Small intestine (tissue), 7 donors: ENCODE data around the gene PSIP1. TPM values are rescaled to one million over a fixed set of nuclear protein-coding genes. Genes with fewer than 3 reads are reported as not detected.

ENCODE experiments used
- DNase-seq, 2 donors: peaks; one replicate each; pipeline versions ENCODE4 v3.0.0 to v3.0.0-alpha.2; 2013
- FAIRE-seq: peaks from 2 replicates; lab custom pipeline; 2012; peaks lifted over from hg19 to GRCh38; lab: Jason Lieb, UNC
- H3K27ac ChIP-seq, 3 donors: one replicate each; pipeline ENCODE4 v1.5.1; 2013; ENCODE audit warnings: low read length in 2 of 3, mild to moderate bottlenecking in 2 of 3, control low read depth in 1 of 3, inconsistent platforms in 1 of 3, low read depth in 1 of 3, moderate library complexity in 1 of 3
- H3K27me3 ChIP-seq, 3 donors: one replicate each; pipeline ENCODE4 v1.6.1; 2013; ENCODE audit warnings: low read length in 3 of 3, inconsistent platforms in 1 of 3; ENCODE audit not compliant: control insufficient read depth in 3 of 3, insufficient read depth in 3 of 3
- H3K36me3 ChIP-seq, 3 donors: one replicate each; pipeline ENCODE4 v1.6.1; 2013; ENCODE audit warnings: low read length in 3 of 3, inconsistent platforms in 1 of 3, low read depth in 1 of 3, mild to moderate bottlenecking in 1 of 3, moderate library complexity in 1 of 3; ENCODE audit not compliant: control insufficient read depth in 3 of 3, insufficient read depth in 2 of 3
- H3K4me1 ChIP-seq, 3 donors: one replicate each; pipeline ENCODE4 v1.6.1; 2013; ENCODE audit warnings: low read length in 2 of 3, inconsistent platforms in 1 of 3, low read depth in 1 of 3, mild to moderate bottlenecking in 1 of 3, moderate library complexity in 1 of 3; ENCODE audit not compliant: control insufficient read depth in 3 of 3, insufficient read depth in 2 of 3
- H3K4me3 ChIP-seq, 3 donors: one replicate each; pipeline ENCODE4 v1.5.1; 2013; ENCODE audit warnings: low read length in 3 of 3, control low read depth in 1 of 3, inconsistent platforms in 1 of 3, low read depth in 1 of 3, mild to moderate bottlenecking in 1 of 3, moderate library complexity in 1 of 3
- H3K9me3 ChIP-seq, 2 donors: one replicate each; pipeline ENCODE4 v1.6.1; 2013; ENCODE audit warnings: low read depth in 1 of 2, low read length in 1 of 2; ENCODE audit not compliant: control insufficient read depth in 2 of 2, insufficient read depth in 1 of 2
- WGBS, 3 donors: extraction: QIAGEN DNeasy Blood & Tissue Kit; methylation state at CpG; one replicate each; pipeline ENCODE4 v1.1.7; 2013; 5-methylcytosine and 5-hydroxymethylcytosine counted together
- polyA plus RNA-seq, 4 donors: library from polyadenylated mRNA; stranded (reverse) in 3 of 4; unstranded in 1 of 4; fragments of 200-250 nt in 3 of 4; fragments of 120-200 nt in 1 of 4; gene quantifications; one replicate each; pipeline versions ENCODE4 v1.2.1 to v1.2.3, GENCODE V29; 2013
- donor health status: healthy with polysubstance abuse.
- donor health status: control.
- donor health status: control.
- donor health status: Bipolar disorder and iron deficiency.
- donor health status: healthy.

Gene PSIP1
- polyA plus RNA-seq, 4 donors = 10.1 to 60.8 (median 25.3) TPM

GRCh38 chr9:15422372-15423230, 88.2 kb downstream of the PSIP1 start, which contains the start of gene SNAPC3:
SNAPC3 (plus strand) TSS chr9:15422876; CDS start chr9:15422880, 4 bp downstream.
- Histone ChIP-seq H3K4me1 (peaks cover 4 to 29% (median 6%) of the 10 kb centered on the region in 3 donors), H3K9me3 (no peaks in the 10 kb centered on the region), H3K4me3 (peak within 1 kb of the TSS; percentile 91 to 96 (median 92)), H3K27me3 (no peaks in the 10 kb centered on the region), H3K27ac (peak within 1 kb of the TSS; percentile 83 to 98 (median 84)), H3K36me3 (peaks cover 0 to 12% (median 2%) of the 10 kb centered on the region in 3 donors)
- DNase-seq = peak; percentile 96 to 98
- FAIRE-seq = no peak
- 0% methylated on average over 67 to 70 of the region's 70 CpGs for WGBS, 3 donors

- no peak for FAIRE-seq
- H3K27ac ChIP-seq = peak overlapping the region; percentile 83 to 98 (median 84)
- 16 to 39% (median 32%) methylated on average over 9 of the region's 9 CpGs for WGBS, 3 donors
Observed at GRCh38 chr9:15421990-15422371, 88.8 kb downstream of the PSIP1 start.

GRCh38 chr9:15421532-15421931, 89.2 kb downstream of the PSIP1 start:
- FAIRE-seq = no peak
- H3K4me3 ChIP-seq = no peak overlapping the region
- peak in 1 of 2 donors; percentile 48 for DNase-seq
- H3K27me3 ChIP-seq = no peaks in the 10 kb centered on the region
- no peaks in the 10 kb centered on the region for H3K9me3 ChIP-seq
- 29 to 61% (median 36%) methylated on average over 6 of the region's 6 CpGs for WGBS, 3 donors
- peaks cover 4 to 29% (median 6%) of the 10 kb centered on the region in 3 donors for H3K4me1 ChIP-seq
- peaks cover 0 to 9% (median 2%) of the 10 kb centered on the region in 3 donors for H3K36me3 ChIP-seq
- peak overlapping the region in 2 of 3 donors; percentile 84 to 98 for H3K27ac ChIP-seq

More at GRCh38 chr9:15421990-15422371, 88.8 kb downstream of the PSIP1 start:
- Histone ChIP-seq H3K4me3 (peak overlapping the region in 2 of 3 donors; percentile 91 to 96), H3K36me3 (peaks cover 0 to 9% (median 2%) of the 10 kb centered on the region in 3 donors), H3K4me1 (peaks cover 4 to 29% (median 6%) of the 10 kb centered on the region in 3 donors), H3K9me3 (no peaks in the 10 kb centered on the region), H3K27me3 (no peaks in the 10 kb centered on the region)
- DNase-seq = no peak

- no peak overlapping the region for H3K4me3 ChIP-seq
- H3K36me3 ChIP-seq = peaks cover 0 to 6% (median 0%) of the 10 kb centered on the region in 3 donors
- no peaks in the 10 kb centered on the region for H3K9me3 ChIP-seq
- peaks cover 2 to 23% (median 6%) of the 10 kb centered on the region in 3 donors for H3K4me1 ChIP-seq
- WGBS, 3 donors = 49 to 73% (median 69%) methylated on average over 5 of the region's 5 CpGs
- FAIRE-seq (no peak), DNase-seq (no peak)
- H3K27ac ChIP-seq = no peak overlapping the region
- H3K27me3 ChIP-seq = no peaks in the 10 kb centered on the region
Observed at GRCh38 chr9:15420796-15421195, 90.0 kb downstream of the PSIP1 start.

- Histone ChIP-seq H3K4me1 (peaks cover 0 to 10% (median 6%) of the 10 kb centered on the region in 3 donors), H3K9me3 (peaks cover 0 to 9% of the 10 kb centered on the region in 2 donors), H3K27me3 (no peaks in the 10 kb centered on the region), H3K27ac (no peak overlapping the region), H3K4me3 (no peak overlapping the region), H3K36me3 (no peaks in the 10 kb centered on the region)
- 82 to 86% (median 86%) methylated on average over 6 of the region's 6 CpGs for WGBS, 3 donors
- DNase-seq (no peak), FAIRE-seq (no peak)
Observed at GRCh38 chr9:15417626-15418025, 93.1 kb downstream of the PSIP1 start.

DNA sequence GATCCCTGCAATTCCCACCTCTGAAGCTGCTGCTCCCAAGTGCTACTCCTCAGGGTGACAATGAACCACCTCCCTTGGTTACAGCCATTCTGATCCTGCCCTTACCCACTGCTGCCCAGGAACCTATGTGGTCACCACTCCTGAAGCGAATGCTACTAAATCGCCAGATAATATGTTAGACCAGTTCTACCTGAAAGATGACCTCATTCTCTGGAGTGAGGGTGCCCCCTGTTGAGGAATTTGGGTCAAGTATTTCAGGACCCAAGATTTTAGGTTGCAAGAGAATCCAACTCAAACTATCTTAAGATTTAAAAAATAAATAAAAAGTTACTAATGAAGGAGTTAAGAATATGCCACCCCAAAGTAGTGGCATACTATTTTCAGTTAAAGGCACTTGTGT, 93.9 kb downstream of the PSIP1 start:
- Histone ChIP-seq H3K36me3 (no peaks in the 10 kb centered on the region), H3K27me3 (no peaks in the 10 kb centered on the region), H3K4me3 (no peak overlapping the region), H3K4me1 (peaks cover 0 to 7% (median 2%) of the 10 kb centered on the region in 3 donors), H3K27ac (no peak overlapping the region), H3K9me3 (peaks cover 0 to 9% of the 10 kb centered on the region in 2 donors)
- WGBS, 3 donors = 26 to 64% (median 44%) methylated on average over 2 of the region's 2 CpGs
- DNase-seq (peak; percentile 72 to 77), FAIRE-seq (no peak)

Other genes starting within 250 kb of the PSIP1 start
- 10 to 100 TPM in 1 of 4 donors, 1 to 10 TPM in 3; 4.8 to 33.6 (median 6.2) TPM for gene TTC39B, start 203.8 kb downstream of the PSIP1 start, polyA plus RNA-seq
- gene SNAPC3, start 88.1 kb downstream of the PSIP1 start, polyA plus RNA-seq = 10 to 100 TPM in 3 of 4 donors, 1 to 10 TPM in 1; 7.6 to 36.7 (median 13.7) TPM
- gene CCDC171, start 42.1 kb upstream of the PSIP1 start, polyA plus RNA-seq = 1 to 10 TPM in 2 of 4 donors, under 1 TPM in 2; 0.27 to 2.1 (median 0.92) TPM